ENCODE results near the gene GSTA2. TPM values are rescaled to one million over a fixed set of nuclear protein-coding genes. Genes with fewer than 3 reads are reported as not detected.
"Not testable (repeated sequence)": the region's sequence is repeated elsewhere in the genome, so short reads cannot be mapped to it uniquely, and the experiment has no call there.

The GSTA2 gene
- total RNA-seq, 5 donors from 2014 or later (not counting 1 experiment from before 2014, with no cell fraction given): not detected

- H3K27ac Mint-ChIP-seq: no peak overlapping the region
- peaks cover 0 to 9% (median 2%) of the 10 kb centered on the region in 3 donors for H3K9me3 Mint-ChIP-seq
- peaks cover 2 to 15% of the 10 kb centered on the region in 2 donors for H3K27me3 Mint-ChIP-seq
- ATAC-seq (replicated peaks in 1 of 4) (no peak), DNase-seq (no peak)
- H3K4me3 Mint-ChIP-seq: no peak overlapping the region
- Histone ChIP-seq H3K9me3 (no peaks in the 10 kb centered on the region), H3K27me3 (replicated peaks in 1 of 2; ENCODE audit: control insufficient read depth in 2 of 2, extremely low read depth in 1 of 2, insufficient read depth in 2 of 2, low read length in 1 of 2) (peaks cover 0 to 3% of the 10 kb centered on the region in 2 experiments), H3K36me3 (ENCODE audit: control insufficient read depth in 2 of 2, extremely low read depth in 1 of 2, insufficient read depth in 1 of 2, low read length in 1 of 2) (no peaks in the 10 kb centered on the region), H3K4me3 (ENCODE audit: control insufficient read depth in 1 of 2, extremely low read depth in 1 of 2, low read length in 1 of 2) (no peak overlapping the region), H3K27ac (ENCODE audit: low read length) (no peak overlapping the region), H3K4me1 (ENCODE audit: control insufficient read depth in 1 of 2, extremely low read depth in 1 of 2, insufficient read depth in 2 of 2, low read length in 2 of 2) (no peaks in the 10 kb centered on the region)
- H3K4me1 Mint-ChIP-seq: no peaks in the 10 kb centered on the region
- 57% methylated on average over 1 of the region's 2 CpGs for WGBS (ENCODE audit: insufficient coverage)
- H3K36me3 Mint-ChIP-seq: no peaks in the 10 kb centered on the region
- ChIA-PET CTCF (no interaction called here), POLR2A (no interaction called here)
Measured at GRCh38 chr6:52712136-52712535, 51.1 kb downstream of the GSTA2 start.

DNA sequence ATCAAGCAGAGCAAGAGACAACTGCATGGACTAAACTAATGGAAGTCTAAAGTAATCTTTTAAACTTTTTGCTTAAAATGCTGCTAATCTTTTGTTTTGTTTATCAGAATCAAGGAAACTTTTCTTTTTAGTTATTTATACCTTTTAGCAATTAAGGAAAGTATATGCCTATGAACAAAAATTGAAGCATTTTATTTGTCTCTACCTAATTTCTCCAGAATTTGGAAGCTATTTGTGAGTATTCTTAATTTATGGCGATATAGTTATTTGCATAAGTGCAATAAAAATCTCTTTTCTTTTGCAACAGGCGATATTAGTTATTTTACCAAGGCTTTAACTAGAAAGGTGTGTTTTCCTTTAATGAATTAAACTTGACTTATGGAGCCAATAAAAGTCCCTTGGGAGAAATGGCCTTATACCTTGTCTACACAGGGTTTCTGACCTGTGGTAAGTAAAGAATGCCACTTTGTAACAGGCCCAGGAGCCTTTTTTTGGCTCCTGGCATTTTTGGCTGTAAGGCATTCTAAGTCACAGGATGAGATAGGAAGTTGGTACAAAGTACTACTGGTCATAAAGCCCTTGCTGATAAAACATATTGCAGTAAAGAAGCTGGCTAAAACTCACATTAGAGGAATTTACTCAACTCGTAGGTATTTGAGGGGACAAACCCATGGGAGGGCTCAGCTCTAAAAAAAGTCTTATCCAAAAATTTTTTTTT lies 55.2 kb downstream of the GSTA2 start:
- Mint-ChIP-seq H3K9me3 (peaks cover 0 to 13% (median 4%) of the 10 kb centered on the region in 3 donors), H3K36me3 (no peaks in the 10 kb centered on the region), H3K4me1 (no peaks in the 10 kb centered on the region), H3K27ac (no peak overlapping the region), H3K27me3 (peaks cover 6 to 9% of the 10 kb centered on the region in 2 donors), H3K4me3 (no peak overlapping the region)
- ATAC-seq (replicated peaks in 1 of 4) (no peak), DNase-seq (no peak)
- H3K27ac ChIP-seq (ENCODE audit: low read length): no peak overlapping the region
- H3K9me3 ChIP-seq: no peaks in the 10 kb centered on the region
- H3K4me3 ChIP-seq (ENCODE audit: control insufficient read depth in 1 of 2, extremely low read depth in 1 of 2, low read length in 1 of 2): no peak overlapping the region
- peaks cover 0 to 3% of the 10 kb centered on the region in 2 experiments for H3K27me3 ChIP-seq (replicated peaks in 1 of 2; ENCODE audit: control insufficient read depth in 2 of 2, extremely low read depth in 1 of 2, insufficient read depth in 2 of 2, low read length in 1 of 2)
- no peaks in the 10 kb centered on the region for H3K36me3 ChIP-seq (ENCODE audit: control insufficient read depth in 2 of 2, extremely low read depth in 1 of 2, insufficient read depth in 1 of 2, low read length in 1 of 2)
- POLR2A ChIA-PET: no interaction called here
- no peaks in the 10 kb centered on the region for H3K4me1 ChIP-seq (ENCODE audit: control insufficient read depth in 1 of 2, extremely low read depth in 1 of 2, insufficient read depth in 2 of 2, low read length in 2 of 2)
- CTCF ChIA-PET: interaction anchor here in 1 of 2 donors (0.7 kb wide), 1 partner anchor 18 kb away, joined by 3 read pairs; no protein-coding TSS in a partner anchor
- WGBS (ENCODE audit: insufficient coverage): 80% methylated on average over 1 of the region's 3 CpGs

GRCh38 chr6:52706001-52706400 lies 57.3 kb downstream of the GSTA2 start:
- H3K4me3 Mint-ChIP-seq: no peak overlapping the region
- WGBS (ENCODE audit: insufficient coverage): 71% methylated on average over 1 of the region's 3 CpGs
- H3K27me3 Mint-ChIP-seq: peaks cover 10 to 12% of the 10 kb centered on the region in 2 donors
- no peaks in the 10 kb centered on the region for H3K36me3 Mint-ChIP-seq
- Histone ChIP-seq H3K27ac (ENCODE audit: low read length) (no peak overlapping the region), H3K4me1 (ENCODE audit: control insufficient read depth in 1 of 2, extremely low read depth in 1 of 2, insufficient read depth in 2 of 2, low read length in 2 of 2) (no peaks in the 10 kb centered on the region), H3K27me3 (replicated peaks in 1 of 2; ENCODE audit: control insufficient read depth in 2 of 2, extremely low read depth in 1 of 2, insufficient read depth in 2 of 2, low read length in 1 of 2) (peaks cover 0 to 10% of the 10 kb centered on the region in 2 experiments), H3K9me3 (no peaks in the 10 kb centered on the region), H3K36me3 (ENCODE audit: control insufficient read depth in 2 of 2, extremely low read depth in 1 of 2, insufficient read depth in 1 of 2, low read length in 1 of 2) (no peaks in the 10 kb centered on the region), H3K4me3 (ENCODE audit: control insufficient read depth in 1 of 2, extremely low read depth in 1 of 2, low read length in 1 of 2) (no peak overlapping the region)
- peaks cover 0 to 13% (median 4%) of the 10 kb centered on the region in 3 donors for H3K9me3 Mint-ChIP-seq
- no peak overlapping the region for H3K27ac Mint-ChIP-seq
- H3K4me1 Mint-ChIP-seq: no peaks in the 10 kb centered on the region
- ATAC-seq (replicated peaks in 1 of 4) (no peak), DNase-seq (no peak)
- ChIA-PET CTCF (no interaction called here), POLR2A (no interaction called here)

- H3K4me1 Mint-ChIP-seq; H3K4me3 Mint-ChIP-seq; H3K4me3 ChIP-seq (ENCODE audit: control insufficient read depth in 1 of 2, extremely low read depth in 1 of 2, low read length in 1 of 2); H3K4me1 ChIP-seq (ENCODE audit: control insufficient read depth in 1 of 2, extremely low read depth in 1 of 2, insufficient read depth in 2 of 2, low read length in 2 of 2); H3K36me3 Mint-ChIP-seq; H3K36me3 ChIP-seq (ENCODE audit: control insufficient read depth in 2 of 2, extremely low read depth in 1 of 2, insufficient read depth in 1 of 2, low read length in 1 of 2); H3K27ac ChIP-seq (ENCODE audit: low read length); DNase-seq; POLR2A ChIA-PET; H3K9me3 ChIP-seq; H3K27ac Mint-ChIP-seq; ATAC-seq (replicated peaks in 1 of 4): not testable (repeated sequence)
- H3K27me3 ChIP-seq (replicated peaks in 1 of 2; ENCODE audit: control insufficient read depth in 2 of 2, extremely low read depth in 1 of 2, insufficient read depth in 2 of 2, low read length in 1 of 2): peaks cover 0 to 10% of the 10 kb centered on the region in 2 experiments
- CTCF ChIA-PET: interaction anchor here in 1 of 2 donors (0.7 kb wide), 1 partner anchor 781 kb away, joined by 3 read pairs; no protein-coding TSS in a partner anchor
- 91% methylated on average over 4 of the region's 6 CpGs for WGBS (ENCODE audit: insufficient coverage)
- peaks cover 0 to 13% (median 4%) of the 10 kb centered on the region in 3 donors for H3K9me3 Mint-ChIP-seq
- H3K27me3 Mint-ChIP-seq: peaks cover 10 to 15% of the 10 kb centered on the region in 2 donors
Measured at GRCh38 chr6:52704781-52705502, 58.3 kb downstream of the GSTA2 start.

GRCh38 chr6:52704060-52704459 lies 59.2 kb downstream of the GSTA2 start:
- Mint-ChIP-seq H3K4me1 (no peaks in the 10 kb centered on the region), H3K9me3 (peaks cover 0 to 13% (median 4%) of the 10 kb centered on the region in 3 donors), H3K27me3 (peaks cover 10 to 15% of the 10 kb centered on the region in 2 donors), H3K4me3 (no peak overlapping the region), H3K36me3 (no peaks in the 10 kb centered on the region), H3K27ac (no peak overlapping the region)
- Histone ChIP-seq H3K9me3 (no peaks in the 10 kb centered on the region), H3K36me3 (ENCODE audit: control insufficient read depth in 2 of 2, extremely low read depth in 1 of 2, insufficient read depth in 1 of 2, low read length in 1 of 2) (no peaks in the 10 kb centered on the region), H3K4me1 (ENCODE audit: control insufficient read depth in 1 of 2, extremely low read depth in 1 of 2, insufficient read depth in 2 of 2, low read length in 2 of 2) (no peaks in the 10 kb centered on the region), H3K27me3 (replicated peaks in 1 of 2; ENCODE audit: control insufficient read depth in 2 of 2, extremely low read depth in 1 of 2, insufficient read depth in 2 of 2, low read length in 1 of 2) (peaks cover 0 to 10% of the 10 kb centered on the region in 2 experiments), H3K4me3 (ENCODE audit: control insufficient read depth in 1 of 2, extremely low read depth in 1 of 2, low read length in 1 of 2) (no peak overlapping the region), H3K27ac (ENCODE audit: low read length) (no peak overlapping the region)
- POLR2A ChIA-PET: interaction anchor here in 1 of 2 donors (0.6 kb wide), 1 partner anchor 407 kb away, joined by 3 read pairs; no protein-coding TSS in a partner anchor
- ATAC-seq (replicated peaks in 1 of 4) (no peak), DNase-seq (no peak)
- CTCF ChIA-PET: interaction anchor here in 1 of 2 donors (0.7 kb wide), 1 partner anchor 781 kb away, joined by 3 read pairs; no protein-coding TSS in a partner anchor
